PC-9 (cell line): Measurements from ENCODE around the gene ENTHD1. TPM values are rescaled to one million over a fixed set of nuclear protein-coding genes. Genes with fewer than 3 reads are reported as not detected.

ENCODE experiments used
- BruUV-seq: library from RNA; stranded (reverse); fragments of 400-500 nt; replicated peaks from 2 replicates; lab custom pipeline; 2021; lab: Mats Ljungman, UMichigan
- CTCF ChIA-PET: fragments of 300-600 bp; sonication (Branson Sonifier 250); formaldehyde crosslinking; loops from one replicate; lab custom pipeline; 2022; ENCODE audit warnings: antibody characterized with exemption; lab: Charles Lee
- POLR2A ChIA-PET: fragments of 300-600 bp; sonication (Branson Sonifier 250); formaldehyde crosslinking; loops from one replicate; lab custom pipeline; 2022; ENCODE audit warnings: antibody characterized with exemption; ENCODE audit not compliant: unreplicated experiment; lab: Charles Lee
- DNase-seq, 2 experiments: peaks; one replicate each; pipeline versions ENCODE4 v3.0.0 to v3.0.0-alpha.2; 2015 to 2022; ENCODE audit warnings: mixed read lengths in 1 of 2
- H2AFZ ChIP-seq: fragments of 200-600 bp; sonication (generic); 2 replicates; pipeline ENCODE4 v1.8.1; 2017; ENCODE audit warnings: antibody characterized with exemption
- H3F3A ChIP-seq: fragments of 200-600 bp; sonication (generic); 2 replicates; pipeline ENCODE4 v1.8.1; 2017; ENCODE audit warnings: antibody characterized with exemption, mild to moderate bottlenecking, low read depth; ENCODE audit not compliant: insufficient read depth
- H3K27ac ChIP-seq: fragments of 200-600 bp; sonication (generic); 2 replicates; pipeline ENCODE4 v1.6.1; 2016; ENCODE audit warnings: mixed run types
- H3K27me3 ChIP-seq: fragments of 200-600 bp; sonication (generic); 2 replicates; pipeline ENCODE4 v1.6.1; 2016; ENCODE audit warnings: low read depth, mixed run types; ENCODE audit not compliant: insufficient read depth
- H3K36me3 ChIP-seq: fragments of 200-600 bp; sonication (generic); 2 replicates; pipeline ENCODE4 v1.6.1; 2016; ENCODE audit warnings: low read depth, mixed run types
- H3K4me1 ChIP-seq: fragments of 200-600 bp; sonication (generic); replicated peaks from 2 replicates; pipeline ENCODE4 v1.6.1; 2016; ENCODE audit warnings: mixed run types; ENCODE audit not compliant: insufficient read depth
- H3K4me2 ChIP-seq: fragments of 200-600 bp; sonication (generic); 2 replicates; pipeline ENCODE4 v1.6.1; 2017; ENCODE audit warnings: mixed run types
- H3K4me3 ChIP-seq: fragments of 200-600 bp; sonication (generic); 2 replicates; pipeline ENCODE4 v1.6.1; 2016; ENCODE audit warnings: mixed run types
- H3K79me2 ChIP-seq: fragments of 200-600 bp; sonication (generic); 2 replicates; pipeline ENCODE4 v1.6.1; 2017; ENCODE audit warnings: low read depth, mixed run types
- H3K9me2 ChIP-seq: fragments of 200-600 bp; sonication (generic); 2 replicates; pipeline ENCODE4 v1.8.1; 2017; ENCODE audit warnings: mild to moderate bottlenecking; ENCODE audit not compliant: insufficient read depth
- H3K9me3 ChIP-seq: fragments of 200-600 bp; sonication (generic); 2 replicates; pipeline ENCODE4 v1.8.1; 2016; ENCODE audit warnings: low read depth; ENCODE audit not compliant: insufficient read depth
- H4K20me1 ChIP-seq: fragments of 200-600 bp; sonication (generic); 2 replicates; pipeline ENCODE4 v1.8.1; 2017; ENCODE audit not compliant: insufficient read depth
- EZH2 ChIP-seq: fragments of 200-600 bp; sonication (generic); IDR thresholded peaks from 2 replicates; pipeline ENCODE4 v1.8.0; 2017; ENCODE audit warnings: antibody characterized with exemption, low read depth
- intact Hi-C: fragments of 100-400 bp; cut with micrococcal nuclease; formaldehyde crosslinking; loops from one replicate; pipeline ENCODE4 v1.10.0; 2022; ENCODE audit not compliant: unreplicated experiment
- total RNA-seq: library from RNA; stranded (reverse); gene quantifications from 2 replicates; pipeline ENCODE4 v1.2.3, GENCODE V29; 2021
- TF ChIP-seq, protein P1 (sequence below): fragments of 200-600 bp; sonication (generic); conservative IDR thresholded peaks from 2 replicates; pipeline ENCODE4 v1.6.1; 2017; ENCODE audit warnings: mixed run types, antibody characterized with exemption, mild to moderate bottlenecking, moderate library complexity

Gene ENTHD1
- total RNA-seq, 1 experiment from 2014 or later = not detected

DNA sequence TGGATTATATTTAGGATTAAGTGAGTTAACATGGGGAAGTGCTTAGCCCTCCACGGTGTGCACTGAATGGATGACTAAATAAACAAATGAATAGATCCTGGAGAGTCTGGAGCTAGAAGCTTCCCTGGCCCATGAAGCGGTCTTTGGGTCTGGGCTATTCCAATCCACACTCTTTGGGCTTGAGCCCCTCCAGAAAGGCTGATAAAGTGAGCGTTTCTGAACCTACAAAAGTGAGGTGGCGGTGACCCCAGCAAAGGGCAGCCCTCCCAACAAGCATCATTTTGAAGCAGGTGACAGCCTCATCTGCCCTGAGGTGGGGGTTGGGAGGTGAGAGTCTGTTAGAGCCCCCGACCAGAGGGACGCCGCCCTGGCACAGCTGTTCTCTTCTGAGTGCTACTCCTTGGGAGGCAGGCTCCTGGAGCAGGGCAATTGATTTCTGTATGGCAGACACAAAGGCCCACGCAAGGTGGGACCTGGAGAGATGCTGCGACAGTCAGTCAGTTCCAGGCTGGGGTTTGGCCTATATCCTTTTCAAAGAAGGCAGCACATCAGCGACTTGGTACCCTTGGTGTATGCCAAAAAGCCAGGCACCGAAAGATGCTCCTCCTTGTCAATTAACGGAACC is 165.2 kb downstream of the ENTHD1 start:
- Histone ChIP-seq H3K9me3 (no peaks in the 10 kb centered on the region), H4K20me1 (no peaks in the 10 kb centered on the region), H3K4me3 (no peak overlapping the region), H3K4me1 (no peaks in the 10 kb centered on the region), H3F3A (no peaks in the 10 kb centered on the region), H3K79me2 (no peaks in the 10 kb centered on the region), H3K27me3 (peaks cover 59% of the 10 kb centered on the region), H3K4me2 (no peak overlapping the region), H2AFZ (no peak overlapping the region), H3K36me3 (no peaks in the 10 kb centered on the region), H3K9me2 (no peaks in the 10 kb centered on the region), H3K27ac (no peak overlapping the region)
- no peak for DNase-seq
- ChIA-PET POLR2A (no interaction called here), CTCF (no interaction called here)
- no TSS peak for BruUV-seq
- intact Hi-C loops = no loop called here
- TF ChIP-seq, protein P1, sequence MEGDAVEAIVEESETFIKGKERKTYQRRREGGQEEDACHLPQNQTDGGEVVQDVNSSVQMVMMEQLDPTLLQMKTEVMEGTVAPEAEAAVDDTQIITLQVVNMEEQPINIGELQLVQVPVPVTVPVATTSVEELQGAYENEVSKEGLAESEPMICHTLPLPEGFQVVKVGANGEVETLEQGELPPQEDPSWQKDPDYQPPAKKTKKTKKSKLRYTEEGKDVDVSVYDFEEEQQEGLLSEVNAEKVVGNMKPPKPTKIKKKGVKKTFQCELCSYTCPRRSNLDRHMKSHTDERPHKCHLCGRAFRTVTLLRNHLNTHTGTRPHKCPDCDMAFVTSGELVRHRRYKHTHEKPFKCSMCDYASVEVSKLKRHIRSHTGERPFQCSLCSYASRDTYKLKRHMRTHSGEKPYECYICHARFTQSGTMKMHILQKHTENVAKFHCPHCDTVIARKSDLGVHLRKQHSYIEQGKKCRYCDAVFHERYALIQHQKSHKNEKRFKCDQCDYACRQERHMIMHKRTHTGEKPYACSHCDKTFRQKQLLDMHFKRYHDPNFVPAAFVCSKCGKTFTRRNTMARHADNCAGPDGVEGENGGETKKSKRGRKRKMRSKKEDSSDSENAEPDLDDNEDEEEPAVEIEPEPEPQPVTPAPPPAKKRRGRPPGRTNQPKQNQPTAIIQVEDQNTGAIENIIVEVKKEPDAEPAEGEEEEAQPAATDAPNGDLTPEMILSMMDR = no peak
- no peak for TF ChIP-seq EZH2

DNA sequence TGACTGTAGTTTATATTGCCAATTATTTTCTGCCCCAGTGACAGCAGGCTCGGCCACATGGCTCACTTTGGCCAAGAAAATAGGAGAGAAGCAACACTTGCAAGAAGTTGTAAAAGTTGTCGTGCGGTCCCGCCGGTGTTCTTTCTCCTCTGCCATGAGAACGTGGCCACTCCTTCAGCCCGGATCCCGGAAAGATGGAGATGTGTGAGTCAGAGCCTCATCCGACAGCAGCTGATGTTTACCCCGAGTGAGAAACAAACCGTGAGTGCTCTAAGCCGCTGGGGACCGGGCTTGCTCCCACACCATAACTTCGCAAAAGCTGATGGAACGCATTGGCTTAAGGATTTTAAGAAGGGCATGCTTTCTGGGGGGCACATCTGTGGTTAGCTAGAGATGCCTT is 166.0 kb downstream of the ENTHD1 start:
- peaks cover 51% of the 10 kb centered on the region for H3K27me3 ChIP-seq
- ChIA-PET CTCF (no interaction called here), POLR2A (interaction anchor here (0.6 kb wide), 1 partner anchor 487 kb away, joined by 5 read pairs; no protein-coding TSS in a partner anchor)
- H3K4me2 ChIP-seq = peak overlapping the region; percentile 23; the same call in 1 of the 2 replicates
- intact Hi-C loops = no loop called here
- H3K9me3 ChIP-seq = no peaks in the 10 kb centered on the region
- no peak overlapping the region for H3K27ac ChIP-seq
- BruUV-seq = no TSS peak
- no peaks in the 10 kb centered on the region for H3K9me2 ChIP-seq
- no peaks in the 10 kb centered on the region for H3F3A ChIP-seq
- H3K79me2 ChIP-seq = no peaks in the 10 kb centered on the region
- peak in 1 of 2 experiments; percentile 52 for DNase-seq
- H2AFZ ChIP-seq = no peak overlapping the region
- no peaks in the 10 kb centered on the region for H4K20me1 ChIP-seq
- no peak overlapping the region for H3K4me3 ChIP-seq
- TF ChIP-seq, protein P1 = no peak
- TF ChIP-seq EZH2 = no peak
- H3K36me3 ChIP-seq = no peaks in the 10 kb centered on the region
- H3K4me1 ChIP-seq = no peaks in the 10 kb centered on the region

DNA sequence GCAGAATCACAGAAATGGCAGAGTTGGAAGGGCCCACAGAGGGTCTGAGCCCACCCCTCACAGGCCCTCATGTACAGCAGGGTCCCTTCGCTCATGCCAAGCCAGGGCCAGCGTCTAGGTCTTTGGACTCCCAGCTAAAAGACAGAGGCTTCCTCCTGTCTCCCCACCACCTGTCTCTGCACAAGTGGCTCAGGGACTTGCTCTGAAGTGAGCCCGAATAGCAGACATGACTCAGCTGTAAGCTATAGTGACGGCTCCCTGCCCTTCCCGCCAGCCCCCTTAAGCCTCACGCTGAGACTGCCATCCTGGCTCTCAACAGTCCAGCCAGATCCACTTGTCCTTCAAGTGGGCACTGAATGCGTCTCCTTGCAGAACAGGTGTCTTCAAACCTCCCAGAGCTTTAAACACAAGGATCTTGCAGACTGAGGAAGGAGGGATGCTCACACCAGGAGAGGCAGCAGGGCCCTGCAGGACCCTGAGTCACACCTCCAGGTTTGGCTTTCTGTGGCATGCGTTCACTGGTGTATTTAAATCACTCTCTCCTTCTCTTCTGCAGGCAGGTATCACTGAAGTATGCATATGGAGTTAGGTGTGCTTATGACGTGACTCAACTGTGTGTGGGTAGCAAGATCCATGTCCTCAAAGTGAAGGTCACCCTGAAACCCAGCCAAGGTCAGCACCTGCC is 168.1 kb downstream of the ENTHD1 start:
- Histone ChIP-seq H4K20me1 (no peaks in the 10 kb centered on the region), H3K27me3 (peaks cover 54% of the 10 kb centered on the region), H3F3A (no peaks in the 10 kb centered on the region), H3K9me2 (no peaks in the 10 kb centered on the region), H2AFZ (no peak overlapping the region), H3K4me2 (no peak overlapping the region), H3K36me3 (no peaks in the 10 kb centered on the region), H3K4me1 (no peaks in the 10 kb centered on the region), H3K9me3 (no peaks in the 10 kb centered on the region), H3K79me2 (no peaks in the 10 kb centered on the region), H3K4me3 (no peak overlapping the region), H3K27ac (no peak overlapping the region)
- no TSS peak for BruUV-seq
- intact Hi-C loops = no loop called here
- no peak for DNase-seq
- TF ChIP-seq, protein P1 = no peak
- TF ChIP-seq EZH2 = no peak
- ChIA-PET POLR2A (interaction anchor here (0.6 to 0.7 kb wide), 2 partner anchors 38 to 76 kb away, joined by 7 to 12 read pairs; no protein-coding TSS in a partner anchor), CTCF (no interaction called here)
